D721Med (cell line): Measurements from ENCODE around the gene BRD1.

Source experiments
- DNase-seq: peaks from one replicate; pipeline ENCODE4 v3.0.0; 2011; ENCODE audit warnings: low spot score; ENCODE audit not compliant: insufficient read length
- FAIRE-seq: peaks from 2 replicates; lab custom pipeline; 2011; peaks lifted over from hg19 to GRCh38; lab: Jason Lieb, UNC
- CTCF ChIP-seq: IDR thresholded peaks from 2 replicates; pipeline ENCODE4 v1.5.1; 2012; ENCODE audit warnings: mild to moderate bottlenecking, control low read depth; ENCODE audit not compliant: insufficient read depth; ENCODE audit errors: missing control alignments

Gene BRD1

GRCh38 chr22:49845666-49846459, 18.2 kb upstream of the BRD1 start:
- DNase-seq (no peak), FAIRE-seq (no peak)
- no peak for TF ChIP-seq CTCF

GRCh38 chr22:49845241-49845640, 17.6 kb upstream of the BRD1 start:
- TF ChIP-seq CTCF, result no peak
- FAIRE-seq (no peak), DNase-seq (no peak)

- FAIRE-seq (no peak), DNase-seq (no peak)
- TF ChIP-seq CTCF, result no peak
Measured at GRCh38 chr22:49838771-49839717, 11.4 kb upstream of the BRD1 start.

GRCh38 chr22:49833340-49834007, 5.8 kb upstream of the BRD1 start:
- no peak for TF ChIP-seq CTCF
- DNase-seq (no peak), FAIRE-seq (no peak)

GRCh38 chr22:49829044-49829853, 1.6 kb upstream of the BRD1 start:
- no peak for TF ChIP-seq CTCF
- DNase-seq (no peak), FAIRE-seq (no peak)

GRCh38 chr22:49828599-49828965, 909 bp upstream of the BRD1 start:
- FAIRE-seq (no peak), DNase-seq (no peak)
- no peak for TF ChIP-seq CTCF
